Neuron (in vitro differentiated cells): ENCODE data around the gene TWIST2.

ENCODE experiments used
- H2AFZ ChIP-seq: one replicate; pipeline ENCODE4 v1.6.1; 2013; ENCODE audit warnings: low read depth, mild to moderate bottlenecking, inconsistent platforms, low read length, moderate library complexity
- H3K27me3 ChIP-seq: one replicate; pipeline ENCODE4 v1.6.1; 2013; ENCODE audit warnings: low read length; ENCODE audit not compliant: insufficient read depth
- H3K36me3 ChIP-seq: one replicate; pipeline ENCODE4 v1.6.1; 2013; ENCODE audit warnings: low read length; ENCODE audit not compliant: insufficient read depth
- H3K4me1 ChIP-seq: one replicate; pipeline ENCODE4 v1.6.1; 2013; ENCODE audit warnings: low read length; ENCODE audit not compliant: insufficient read depth
- H3K4me3 ChIP-seq: 2 replicates; pipeline ENCODE4 v1.5.1; 2013; ENCODE audit warnings: mild to moderate bottlenecking, low read length, moderate library complexity
- H3K9me3 ChIP-seq: one replicate; pipeline ENCODE4 v1.6.1; 2013; ENCODE audit warnings: low read length

The TWIST2 gene

DNA sequence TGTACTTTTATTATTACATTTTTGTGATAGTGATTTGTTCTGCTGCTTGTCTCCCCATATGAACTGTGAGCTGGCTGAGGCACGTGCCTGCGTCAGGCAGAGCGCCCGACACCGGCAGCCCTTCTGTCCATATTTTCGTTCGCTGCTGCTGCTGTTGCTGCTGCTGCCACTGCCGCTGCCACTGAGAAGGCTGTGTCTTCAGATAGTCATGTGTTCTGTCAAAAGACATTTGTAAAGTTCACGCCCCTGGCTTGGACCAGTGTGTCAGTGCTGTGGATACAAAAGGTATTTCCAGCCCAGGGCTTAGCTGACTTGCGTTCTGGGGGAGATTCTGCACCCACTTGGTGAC lies 47.0 kb downstream of the TWIST2 start:
- H3K4me3 ChIP-seq: no peak overlapping the region
- no peaks in the 10 kb centered on the region for H3K9me3 ChIP-seq
- H3K36me3 ChIP-seq: no peaks in the 10 kb centered on the region
- H3K4me1 ChIP-seq: peaks cover 11% of the 10 kb centered on the region
- H3K27me3 ChIP-seq: peaks cover 20% of the 10 kb centered on the region
- H2AFZ ChIP-seq: no peak overlapping the region

DNA sequence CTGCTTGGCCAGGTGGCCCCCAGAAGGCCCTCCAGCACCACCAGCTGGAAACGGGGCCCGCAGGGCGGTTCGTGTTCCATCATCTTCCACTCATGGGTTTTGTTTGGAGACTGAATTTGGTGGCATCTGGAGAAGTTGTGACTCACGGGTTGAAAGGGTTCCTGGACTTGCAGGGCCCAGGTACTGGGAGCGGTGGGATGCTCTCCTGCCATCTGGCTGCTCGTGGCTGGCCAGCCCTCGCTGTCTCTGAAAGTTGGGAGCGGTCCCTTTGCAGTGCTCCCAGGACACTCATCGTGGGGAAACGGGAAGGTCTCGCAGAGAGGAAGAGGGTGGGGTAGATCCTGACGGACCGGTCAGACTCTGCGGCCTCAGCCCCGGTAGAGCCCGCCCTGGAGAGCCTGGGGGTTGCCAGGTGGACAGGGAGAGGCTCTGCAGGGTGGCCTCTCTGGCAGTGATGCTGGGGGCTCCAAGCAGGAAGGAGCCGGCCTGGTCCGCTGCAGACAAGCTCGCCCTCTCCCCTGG lies 47.5 kb downstream of the TWIST2 start:
- no peaks in the 10 kb centered on the region for H3K9me3 ChIP-seq
- H3K4me1 ChIP-seq: peaks cover 11% of the 10 kb centered on the region
- H3K4me3 ChIP-seq: no peak overlapping the region
- peaks cover 20% of the 10 kb centered on the region for H3K27me3 ChIP-seq
- no peak overlapping the region for H2AFZ ChIP-seq
- H3K36me3 ChIP-seq: no peaks in the 10 kb centered on the region

DNA sequence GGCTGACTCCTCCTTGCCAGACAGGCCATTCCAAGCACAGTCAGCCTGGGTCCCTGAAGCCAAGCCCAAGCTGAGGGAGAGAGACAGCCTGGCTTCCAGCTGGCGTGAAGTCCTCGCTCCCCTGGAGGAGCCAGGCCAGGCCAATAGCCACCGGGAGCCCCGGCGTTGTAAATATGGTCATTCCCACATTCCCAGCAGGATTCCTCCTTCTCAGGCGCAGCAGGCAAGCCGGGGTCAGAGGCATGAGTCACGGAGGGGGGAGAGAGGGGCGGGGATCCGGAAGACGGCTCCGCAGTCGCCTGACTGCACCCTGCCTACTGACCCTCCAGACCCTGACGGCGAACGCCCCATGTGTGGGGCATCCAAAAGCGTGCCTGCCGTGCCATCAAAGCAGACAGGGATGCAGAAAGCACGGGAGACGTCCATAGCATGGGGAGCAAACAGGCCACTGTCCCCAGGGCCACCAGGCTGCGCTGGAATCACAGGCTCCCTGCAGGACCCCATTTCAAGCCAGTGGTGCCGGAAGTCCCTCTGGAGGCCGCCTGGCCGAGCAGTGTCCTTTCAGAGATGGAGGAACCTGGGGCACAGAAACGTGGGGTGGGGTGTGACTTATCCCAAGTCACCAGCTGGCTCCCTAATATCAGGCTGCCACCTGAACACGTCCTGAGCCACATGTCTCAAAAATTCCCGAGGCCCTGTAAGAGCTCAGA lies 48.2 kb downstream of the TWIST2 start:
- Histone ChIP-seq H3K4me3 (no peak overlapping the region), H3K9me3 (no peaks in the 10 kb centered on the region), H2AFZ (no peak overlapping the region), H3K36me3 (no peaks in the 10 kb centered on the region), H3K27me3 (peaks cover 20% of the 10 kb centered on the region), H3K4me1 (peaks cover 11% of the 10 kb centered on the region)

GRCh38 chr2:238896641-238897040 lies 48.8 kb downstream of the TWIST2 start:
- peaks cover 11% of the 10 kb centered on the region for H3K4me1 ChIP-seq
- no peaks in the 10 kb centered on the region for H3K36me3 ChIP-seq
- no peak overlapping the region for H2AFZ ChIP-seq
- H3K4me3 ChIP-seq: no peak overlapping the region
- peaks cover 20% of the 10 kb centered on the region for H3K27me3 ChIP-seq
- no peaks in the 10 kb centered on the region for H3K9me3 ChIP-seq

DNA sequence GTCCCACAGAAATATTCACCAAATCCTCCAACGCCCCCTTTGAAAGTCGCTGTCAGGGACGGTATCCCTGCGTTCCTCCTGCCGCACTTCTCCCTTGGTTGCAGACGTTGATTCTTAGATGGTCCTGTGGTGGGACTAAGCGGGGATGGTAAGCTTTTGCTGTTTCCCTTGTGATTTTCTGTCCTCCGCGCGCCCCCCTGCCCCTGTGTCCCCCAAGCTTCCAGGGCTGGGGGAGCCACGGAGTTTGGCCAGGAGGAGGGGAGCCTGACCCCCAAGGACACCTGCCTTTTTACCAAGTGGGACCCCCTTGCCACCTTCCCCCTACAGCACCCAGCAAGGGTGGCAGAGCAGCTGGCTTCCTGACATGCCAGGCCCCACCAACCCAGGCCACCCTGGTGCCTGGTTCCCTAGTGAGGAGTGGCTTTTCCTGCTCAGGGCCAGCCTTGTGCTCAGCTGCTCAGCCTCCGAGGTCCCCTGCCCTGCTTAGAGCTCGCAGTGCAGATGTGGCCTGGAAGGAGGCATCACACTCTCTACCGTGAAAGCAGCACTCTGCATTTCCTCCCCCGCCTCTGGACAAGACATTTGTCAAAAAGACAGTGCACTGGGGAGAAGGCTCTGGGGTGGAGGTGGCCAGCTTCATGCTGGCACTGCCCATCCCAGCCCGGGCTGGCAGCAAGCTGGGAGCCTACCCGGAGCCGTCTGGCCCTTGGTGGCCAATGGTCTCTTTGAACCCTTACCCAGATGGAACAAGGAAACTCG lies 49.4 kb downstream of the TWIST2 start:
- Histone ChIP-seq H3K4me1 (peaks cover 11% of the 10 kb centered on the region), H3K9me3 (no peaks in the 10 kb centered on the region), H3K36me3 (no peaks in the 10 kb centered on the region), H3K27me3 (peaks cover 20% of the 10 kb centered on the region), H3K4me3 (no peak overlapping the region), H2AFZ (no peak overlapping the region)

GRCh38 chr2:238897911-238898311 lies 50.0 kb downstream of the TWIST2 start:
- Histone ChIP-seq H3K9me3 (no peaks in the 10 kb centered on the region), H3K4me1 (peaks cover 11% of the 10 kb centered on the region)

DNA sequence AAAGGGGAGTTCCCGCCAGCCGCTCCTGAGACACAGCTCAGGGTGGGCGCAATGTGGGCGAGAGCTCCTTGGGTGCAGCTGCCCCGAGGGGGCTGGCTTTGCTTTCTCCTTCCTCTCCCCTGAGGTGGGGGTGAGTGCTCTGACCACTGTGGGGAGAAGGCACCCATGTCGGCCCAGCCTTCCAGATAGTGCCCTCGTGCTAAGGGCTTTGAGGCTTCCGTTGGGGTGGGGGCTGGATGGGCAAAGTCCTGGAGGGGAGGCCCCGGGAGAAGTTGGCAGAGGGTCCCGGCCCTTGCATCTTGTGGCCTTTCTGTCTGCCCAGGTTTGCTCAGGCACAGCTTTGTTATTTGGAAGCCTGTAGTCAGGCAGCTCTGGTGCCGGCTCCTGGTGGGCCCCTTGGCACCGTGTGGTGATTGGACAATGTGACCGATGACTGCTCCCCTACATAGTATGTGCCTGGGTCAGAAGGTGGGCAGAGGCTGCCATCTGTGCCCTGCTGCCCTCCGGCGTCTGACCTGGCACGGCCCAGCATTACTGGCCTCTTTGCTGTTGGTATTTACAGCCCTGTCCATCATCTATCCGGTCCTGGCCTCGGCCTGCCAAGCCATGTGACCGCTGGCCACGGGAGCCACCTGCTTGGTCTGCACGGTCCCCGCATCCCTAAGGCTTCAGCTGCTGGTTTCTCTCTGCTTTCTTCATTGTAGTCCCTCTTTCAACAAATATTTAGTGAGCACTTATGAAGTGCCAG lies 50.8 kb downstream of the TWIST2 start:
- no peak overlapping the region for H3K4me3 ChIP-seq
- no peaks in the 10 kb centered on the region for H3K9me3 ChIP-seq
- H3K4me1 ChIP-seq: peaks cover 11% of the 10 kb centered on the region
- H3K36me3 ChIP-seq: no peaks in the 10 kb centered on the region
- H2AFZ ChIP-seq: no peak overlapping the region
- peaks cover 20% of the 10 kb centered on the region for H3K27me3 ChIP-seq

More at GRCh38 chr2:238897911-238898311, 50.0 kb downstream of the TWIST2 start:
- Histone ChIP-seq H3K27me3 (peaks cover 20% of the 10 kb centered on the region), H2AFZ (no peak overlapping the region), H3K36me3 (no peaks in the 10 kb centered on the region), H3K4me3 (no peak overlapping the region)

DNA sequence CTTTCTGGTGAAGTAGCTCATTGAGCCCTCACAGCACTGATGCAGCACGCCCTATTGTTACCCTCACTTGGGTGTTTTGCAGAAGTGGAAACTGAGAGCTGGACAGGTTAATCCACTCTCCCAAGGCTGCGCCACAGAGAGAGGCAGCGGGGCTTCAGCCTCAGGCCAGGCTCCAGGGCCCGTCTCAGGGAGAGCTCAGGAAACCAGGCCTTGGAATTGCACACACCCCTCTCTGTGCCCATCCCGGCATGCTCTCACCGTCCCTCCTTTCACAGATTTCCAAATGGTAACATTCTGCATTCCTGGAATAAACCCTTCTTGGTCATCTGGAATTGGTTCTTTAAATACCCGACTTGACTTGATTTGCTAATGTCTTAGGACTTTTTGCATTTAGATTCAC lies 51.5 kb downstream of the TWIST2 start:
- Histone ChIP-seq H3K27me3 (peaks cover 20% of the 10 kb centered on the region), H2AFZ (no peak overlapping the region), H3K9me3 (no peaks in the 10 kb centered on the region), H3K36me3 (no peaks in the 10 kb centered on the region), H3K4me3 (no peak overlapping the region), H3K4me1 (peaks cover 11% of the 10 kb centered on the region)

DNA sequence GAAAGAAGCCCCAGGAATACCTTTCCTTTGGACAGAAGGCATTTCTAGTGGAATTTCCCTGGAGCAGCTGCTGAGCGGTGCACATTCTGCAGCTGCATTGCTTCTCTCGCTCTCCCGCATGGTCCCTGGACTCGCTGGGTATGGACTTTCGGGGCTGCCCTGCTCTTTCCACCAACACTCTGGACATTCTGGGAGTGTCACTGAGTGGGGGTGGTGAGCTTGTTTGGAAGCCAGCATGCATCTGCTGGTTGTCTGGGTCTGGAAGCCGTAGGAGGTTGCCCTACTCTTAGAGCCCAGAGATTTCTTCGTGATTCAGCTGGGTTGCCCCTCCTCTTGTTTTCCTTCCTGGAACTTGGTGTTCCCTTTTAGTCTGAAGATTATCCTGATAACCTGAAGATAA lies 52.6 kb downstream of the TWIST2 start:
- Histone ChIP-seq H3K4me3 (no peak overlapping the region), H3K36me3 (no peaks in the 10 kb centered on the region), H3K4me1 (peaks cover 9% of the 10 kb centered on the region), H2AFZ (no peak overlapping the region), H3K27me3 (peaks cover 18% of the 10 kb centered on the region), H3K9me3 (no peaks in the 10 kb centered on the region)

GRCh38 chr2:238901461-238902057 lies 53.7 kb downstream of the TWIST2 start:
- H3K4me1 ChIP-seq: no peaks in the 10 kb centered on the region
- peaks cover 12% of the 10 kb centered on the region for H3K27me3 ChIP-seq
- no peaks in the 10 kb centered on the region for H3K9me3 ChIP-seq
- no peak overlapping the region for H3K4me3 ChIP-seq
- H2AFZ ChIP-seq: no peak overlapping the region
- H3K36me3 ChIP-seq: no peaks in the 10 kb centered on the region

- no peak overlapping the region for H2AFZ ChIP-seq
- H3K27me3 ChIP-seq: peaks cover 11% of the 10 kb centered on the region
- no peaks in the 10 kb centered on the region for H3K4me1 ChIP-seq
- H3K36me3 ChIP-seq: no peaks in the 10 kb centered on the region
- H3K4me3 ChIP-seq: no peak overlapping the region
- no peaks in the 10 kb centered on the region for H3K9me3 ChIP-seq
Observed at GRCh38 chr2:238902285-238902684, 54.4 kb downstream of the TWIST2 start.

GRCh38 chr2:238903141-238903540 lies 55.3 kb downstream of the TWIST2 start:
- Histone ChIP-seq H3K9me3 (no peaks in the 10 kb centered on the region), H2AFZ (no peak overlapping the region), H3K27me3 (peaks cover 11% of the 10 kb centered on the region), H3K4me3 (no peak overlapping the region), H3K36me3 (no peaks in the 10 kb centered on the region), H3K4me1 (no peaks in the 10 kb centered on the region)

- no peaks in the 10 kb centered on the region for H3K36me3 ChIP-seq
Observed at GRCh38 chr2:238904177-238904576, 56.3 kb downstream of the TWIST2 start.

More at GRCh38 chr2:238904177-238904576, 56.3 kb downstream of the TWIST2 start:
- no peak overlapping the region for H3K4me3 ChIP-seq
- no peak overlapping the region for H2AFZ ChIP-seq
- peaks cover 4% of the 10 kb centered on the region for H3K27me3 ChIP-seq
- no peaks in the 10 kb centered on the region for H3K9me3 ChIP-seq
- H3K4me1 ChIP-seq: no peaks in the 10 kb centered on the region
